GM15510 (cell line): Measurements from ENCODE around the gene MAGI2.

Experiments used
- POLR2A ChIP-seq: IDR thresholded peaks from 3 replicates; pipeline ENCODE4 v1.6.1; 2011; ENCODE audit warnings: borderline replicate concordance; ENCODE audit not compliant: insufficient read length; ENCODE audit errors: extremely low read depth

MAGI2 gene

GRCh38 chr7:78265486-78265885 lies 1188.0 kb downstream of the MAGI2 start:
- TF ChIP-seq POLR2A: no peak

- no peak for TF ChIP-seq POLR2A
Observed at GRCh38 chr7:78265071-78265470, 1188.4 kb downstream of the MAGI2 start.

- no peak for TF ChIP-seq POLR2A
Observed at GRCh38 chr7:78264105-78264504, 1189.4 kb downstream of the MAGI2 start.

GRCh38 chr7:78261739-78262138 lies 1191.7 kb downstream of the MAGI2 start:
- TF ChIP-seq POLR2A: no peak

GRCh38 chr7:78261302-78261701 lies 1192.2 kb downstream of the MAGI2 start:
- TF ChIP-seq POLR2A: no peak

- TF ChIP-seq POLR2A: no peak
Observed at GRCh38 chr7:78260826-78261225, 1192.6 kb downstream of the MAGI2 start.

- TF ChIP-seq POLR2A: no peak
Observed at GRCh38 chr7:78254726-78255055, 1198.8 kb downstream of the MAGI2 start.

GRCh38 chr7:78253850-78254725 lies 1199.4 kb downstream of the MAGI2 start:
- no peak for TF ChIP-seq POLR2A

- no peak for TF ChIP-seq POLR2A
Observed at GRCh38 chr7:78248867-78249266, 1204.6 kb downstream of the MAGI2 start.

- no peak for TF ChIP-seq POLR2A
Observed at GRCh38 chr7:78247910-78248689, 1205.4 kb downstream of the MAGI2 start.

GRCh38 chr7:78234634-78235033 lies 1218.8 kb downstream of the MAGI2 start:
- no peak for TF ChIP-seq POLR2A

GRCh38 chr7:78232806-78233205 lies 1220.7 kb downstream of the MAGI2 start:
- no peak for TF ChIP-seq POLR2A

- no peak for TF ChIP-seq POLR2A
Observed at GRCh38 chr7:78226059-78226719, 1227.3 kb downstream of the MAGI2 start.

GRCh38 chr7:78225534-78225933 lies 1227.9 kb downstream of the MAGI2 start:
- TF ChIP-seq POLR2A: no peak

- TF ChIP-seq POLR2A: no peak
Observed at GRCh38 chr7:78224923-78225322, 1228.5 kb downstream of the MAGI2 start.
